Smooth muscle cell (in vitro differentiated cells): ENCODE data around the gene RANBP9. TPM values are rescaled to one million over a fixed set of nuclear protein-coding genes. Genes with fewer than 3 reads are reported as not detected.
A peak's percentile ranks its signal among the peaks of the same experiment; 100 is the strongest.

Source experiments
- DNase-seq: peaks from one replicate; lab custom pipeline; 2025; ENCODE audit not compliant: unreplicated experiment; lab: John Stamatoyannopoulos, UW
- H2AFZ ChIP-seq: fragments of 200-600 bp; sonication (generic); 2 replicates; pipeline ENCODE4 v1.6.0; 2016; ENCODE audit warnings: antibody characterized with exemption, low read depth, mild to moderate bottlenecking
- H3F3A ChIP-seq: fragments of 200-600 bp; sonication (generic); 2 replicates; pipeline ENCODE4 v1.6.0; 2017; ENCODE audit warnings: antibody characterized with exemption, low read depth
- H3K27ac ChIP-seq: fragments of 200-600 bp; sonication (generic); 2 replicates; pipeline ENCODE4 v1.5.1; 2016; ENCODE audit warnings: low read depth, mild to moderate bottlenecking
- H3K27me3 ChIP-seq: fragments of 200-600 bp; sonication (generic); 2 replicates; pipeline ENCODE4 v1.6.1; 2016; ENCODE audit warnings: low read depth, mild to moderate bottlenecking
- H3K36me3 ChIP-seq: fragments of 200-600 bp; sonication (generic); 2 replicates; pipeline ENCODE4 v1.5.1; 2016; ENCODE audit warnings: low read depth
- H3K4me1 ChIP-seq: fragments of 200-600 bp; sonication (generic); 2 replicates; pipeline ENCODE4 v1.5.1; 2016; ENCODE audit warnings: low read depth
- H3K4me2 ChIP-seq: fragments of 200-600 bp; sonication (generic); 2 replicates; pipeline ENCODE4 v1.6.0; 2016; ENCODE audit warnings: mild to moderate bottlenecking
- H3K4me3 ChIP-seq: fragments of 200-600 bp; sonication (generic); 2 replicates; pipeline ENCODE4 v1.5.1; 2016; ENCODE audit warnings: mild to moderate bottlenecking
- H3K79me2 ChIP-seq: fragments of 200-600 bp; sonication (generic); 2 replicates; pipeline ENCODE4 v1.6.0; 2016; ENCODE audit warnings: low read depth, mild to moderate bottlenecking
- H3K9ac ChIP-seq: fragments of 200-600 bp; sonication (generic); 2 replicates; pipeline ENCODE4 v1.6.0; 2016; ENCODE audit warnings: low read depth
- H3K9me3 ChIP-seq: fragments of 200-600 bp; sonication (generic); replicated peaks from 2 replicates; pipeline ENCODE4 v1.5.1; 2016; ENCODE audit warnings: low read depth
- H4K20me1 ChIP-seq: fragments of 200-600 bp; sonication (generic); 2 replicates; pipeline ENCODE4 v1.6.0; 2016; ENCODE audit warnings: low read depth
- CTCF ChIP-seq: fragments of 200-600 bp; sonication (generic); IDR thresholded peaks from 2 replicates; pipeline ENCODE4 v1.5.1; 2017; ENCODE audit warnings: borderline replicate concordance, mild to moderate bottlenecking, antibody characterized with exemption; ENCODE audit not compliant: insufficient read depth, poor library complexity, severe bottlenecking
- WGBS: methylation state at CpG from one replicate; pipeline ENCODE4 v1.1.7; 2016; ENCODE audit warnings: low lambda C conversion rate; 5-methylcytosine and 5-hydroxymethylcytosine counted together
- polyA plus RNA-seq: library from polyadenylated mRNA; unstranded; fragments of >200 nt; fragmentation: Nextera tagmentation; extraction: Ambion mirVana; gene quantifications from 2 replicates; pipeline ENCODE4 v1.2.1, GENCODE V29; 2016
- total RNA-seq: library from RNA; depleted of rRNA; stranded (reverse); fragments of >200 nt; gene quantifications from 2 replicates; pipeline ENCODE4 v1.2.3, GENCODE V29; 2014

RANBP9 gene
- total and polyA plus RNA-seq, 2 experiments from 2014 or later: 26.9 to 40.9 TPM

GRCh38 chr6:13575377-13575775 is 136.3 kb downstream of the RANBP9 start:
- H2AFZ ChIP-seq: no peak overlapping the region
- peak overlapping the region; percentile 89 for H3K4me2 ChIP-seq
- H3K79me2 ChIP-seq: no peaks in the 10 kb centered on the region
- peak overlapping the region; percentile 75 for H3K4me3 ChIP-seq
- no peaks in the 10 kb centered on the region for H3K27me3 ChIP-seq
- no peaks in the 10 kb centered on the region for H3K9me3 ChIP-seq
- H3F3A ChIP-seq: no peaks in the 10 kb centered on the region
- H3K9ac ChIP-seq: no peak overlapping the region
- no peaks in the 10 kb centered on the region for H3K36me3 ChIP-seq
- no peak overlapping the region for H3K27ac ChIP-seq
- peak; percentile 92 for TF ChIP-seq CTCF
- no peaks in the 10 kb centered on the region for H3K4me1 ChIP-seq
- H4K20me1 ChIP-seq: no peaks in the 10 kb centered on the region
- WGBS: 32% methylated on average over 3 of the region's 3 CpGs
- no peak for DNase-seq

- peak; percentile 59 for DNase-seq
- H3K4me3 ChIP-seq: peak within 1 kb of the TSS; percentile 75
- WGBS: under 1% methylated on average over 48 of the region's 52 CpGs
- H3F3A ChIP-seq: no peaks in the 10 kb centered on the region
- no peaks in the 10 kb centered on the region for H3K9me3 ChIP-seq
- peak within 1 kb of the TSS; percentile 86 for H3K9ac ChIP-seq
- H3K4me1 ChIP-seq: no peaks in the 10 kb centered on the region
- H3K27ac ChIP-seq: peak within 1 kb of the TSS; percentile 47
- H4K20me1 ChIP-seq: no peaks in the 10 kb centered on the region
- H3K36me3 ChIP-seq: no peaks in the 10 kb centered on the region
- H2AFZ ChIP-seq: peak within 1 kb of the TSS; percentile 89
- H3K79me2 ChIP-seq: no peaks in the 10 kb centered on the region
- H3K27me3 ChIP-seq: no peaks in the 10 kb centered on the region
- no peak for TF ChIP-seq CTCF
- peak within 1 kb of the TSS; percentile 89 for H3K4me2 ChIP-seq
Measured at GRCh38 chr6:13574571-13575376, 136.9 kb downstream of the RANBP9 start, which contains the start of gene SIRT5. TSS of gene SIRT5 (plus strand) at chr6:13574601. CDS start at chr6:13584111, 9,510 bp downstream.

- no peaks in the 10 kb centered on the region for H3K36me3 ChIP-seq
- DNase-seq: peak; percentile 77
- peak overlapping the region; percentile 89 for H3K4me2 ChIP-seq
- no peaks in the 10 kb centered on the region for H4K20me1 ChIP-seq
- no peaks in the 10 kb centered on the region for H3K79me2 ChIP-seq
- 1% methylated on average over 33 of the region's 46 CpGs for WGBS
- TF ChIP-seq CTCF: peak; percentile 50
- H3K9me3 ChIP-seq: no peaks in the 10 kb centered on the region
- peak overlapping the region; percentile 89 for H2AFZ ChIP-seq
- H3K27ac ChIP-seq: peak overlapping the region; percentile 47
- H3K4me3 ChIP-seq: peak overlapping the region; percentile 75
- H3F3A ChIP-seq: no peaks in the 10 kb centered on the region
- H3K4me1 ChIP-seq: no peaks in the 10 kb centered on the region
- H3K9ac ChIP-seq: peak overlapping the region; percentile 86
- H3K27me3 ChIP-seq: no peaks in the 10 kb centered on the region
Measured at GRCh38 chr6:13574149-13574570, 137.5 kb downstream of the RANBP9 start.

GRCh38 chr6:13573669-13574110 is 137.9 kb downstream of the RANBP9 start:
- peak overlapping the region; percentile 47 for H3K27ac ChIP-seq
- no peaks in the 10 kb centered on the region for H3K27me3 ChIP-seq

More at GRCh38 chr6:13573669-13574110, 137.9 kb downstream of the RANBP9 start:
- Histone ChIP-seq H3K79me2 (no peaks in the 10 kb centered on the region), H3K36me3 (no peaks in the 10 kb centered on the region), H3K4me2 (peak overlapping the region; percentile 89), H3K4me1 (no peaks in the 10 kb centered on the region), H4K20me1 (no peaks in the 10 kb centered on the region), H3K4me3 (peak overlapping the region; percentile 75), H3F3A (no peaks in the 10 kb centered on the region), H3K9me3 (no peaks in the 10 kb centered on the region), H2AFZ (peak overlapping the region; percentile 88), H3K9ac (peak overlapping the region; percentile 86)
- DNase-seq: no peak
- TF ChIP-seq CTCF: no peak
- WGBS: 13% methylated on average over 14 of the region's 14 CpGs
